ENCODE data around the gene C1GALT1C1L. TPM values are rescaled to one million over a fixed set of nuclear protein-coding genes. Genes with fewer than 3 reads are reported as not detected.
"Not testable (repeated sequence)": the region's sequence is repeated elsewhere in the genome, so short reads cannot be mapped to it uniquely, and the experiment has no call there.

Gene C1GALT1C1L
- total RNA-seq = not detected in 2 replicates

DNA sequence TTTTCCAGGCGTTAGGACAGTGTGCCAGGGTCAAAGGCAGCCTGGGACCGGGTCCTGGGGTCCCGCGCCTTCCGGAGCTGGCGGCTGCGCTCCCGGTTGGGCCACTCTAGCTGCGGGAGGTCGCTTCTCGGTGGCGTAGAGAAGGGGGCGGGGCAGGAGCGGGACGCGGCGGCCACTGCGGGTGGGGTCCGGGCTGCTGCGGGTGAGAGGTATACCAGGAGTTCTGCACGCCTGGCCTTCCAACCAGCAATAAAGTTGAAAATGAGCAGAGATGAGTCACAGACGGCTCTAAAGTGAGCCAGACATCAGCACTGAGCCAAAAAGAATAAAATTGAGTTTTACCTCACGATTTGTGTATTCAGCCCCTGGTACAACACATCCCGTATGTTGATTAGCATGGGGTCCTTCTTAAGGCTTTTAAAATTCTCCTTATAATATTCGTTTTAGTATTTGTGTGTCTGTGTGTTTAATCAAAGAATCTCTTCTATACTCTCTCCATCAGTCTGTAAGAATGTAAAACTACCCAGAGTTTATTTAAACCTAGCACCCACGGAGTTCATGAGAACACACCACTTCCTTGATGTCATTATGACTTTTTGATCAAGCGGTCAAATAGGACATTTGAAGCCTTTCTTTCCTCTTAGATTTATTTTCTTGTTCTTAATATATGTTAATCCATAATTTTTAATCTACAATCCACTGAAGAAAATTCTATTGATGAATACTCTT, at the start of gene C1GALT1C1L:
Gene C1GALT1C1L, minus strand, starts transcription at position 108 of the 729 bp plus-strand sequence. Its CDS starts 107 bp downstream, at position 1.
- DNase-seq (ENCODE audit: low read depth in 2 of 2) = peak; percentile 17

DNA sequence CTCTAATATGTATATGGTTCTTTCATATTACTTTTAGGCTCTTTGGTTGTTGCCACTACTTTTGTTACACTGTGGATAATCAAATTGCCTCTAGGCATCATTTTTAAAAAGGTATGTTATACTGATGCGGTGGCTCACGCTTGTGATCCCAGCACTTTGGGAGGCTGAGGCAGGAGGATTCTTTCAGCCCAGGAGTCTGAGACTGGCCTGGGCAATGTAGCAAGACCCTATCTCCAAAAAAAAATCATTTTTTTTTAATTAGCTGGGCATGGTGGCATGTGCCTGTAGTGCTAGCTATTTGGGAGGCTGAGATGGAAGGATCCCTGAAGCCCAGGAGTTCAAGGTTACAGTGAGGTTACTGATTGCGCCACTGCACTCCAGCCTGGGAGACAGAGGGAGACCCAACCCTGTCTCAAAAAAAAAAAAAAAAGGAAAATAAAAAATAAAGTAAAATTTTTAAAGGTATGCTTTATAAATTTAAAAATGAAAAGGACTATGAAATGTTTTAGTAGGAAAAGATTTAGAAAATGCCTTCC, 49.5 kb upstream of the C1GALT1C1L start:
- no peak for DNase-seq (ENCODE audit: low read depth in 2 of 2)

DNA sequence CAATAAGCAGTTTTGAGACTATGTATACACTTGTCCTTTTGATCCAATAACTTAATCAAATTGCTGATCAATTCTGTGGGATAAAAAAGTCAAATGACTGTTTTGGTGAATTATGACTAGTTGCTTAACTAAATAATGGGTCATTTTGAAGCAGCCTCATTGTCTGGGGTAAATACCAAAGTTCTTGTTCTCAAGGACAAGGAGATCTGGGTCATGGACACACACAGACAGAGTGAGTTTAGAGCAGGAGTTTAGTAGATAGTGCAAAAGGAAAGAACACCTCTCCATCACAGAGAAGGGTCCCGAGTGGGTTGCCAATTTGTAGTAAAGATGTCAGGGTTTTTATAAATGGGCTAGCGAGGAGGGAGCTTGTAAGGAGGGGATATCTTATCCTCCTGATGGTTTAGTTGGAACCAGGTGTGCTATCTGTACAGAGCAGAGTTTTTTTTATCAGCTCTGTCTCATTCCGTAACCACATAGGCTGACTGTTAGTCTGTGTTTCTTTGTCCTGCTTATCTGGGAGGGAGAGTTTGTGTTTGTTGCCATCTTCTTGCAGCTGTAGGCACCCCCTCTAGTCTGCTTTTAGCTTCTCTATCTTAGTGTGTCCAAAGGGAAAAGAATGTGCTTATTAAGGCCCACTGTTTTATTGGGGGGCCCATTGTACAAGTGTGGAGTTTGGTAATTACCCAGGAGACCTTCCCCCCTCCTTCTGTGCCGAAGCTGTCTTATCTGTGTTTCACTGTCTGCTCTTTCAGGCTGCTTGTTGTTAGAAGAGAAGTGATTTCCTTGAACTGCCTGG, 48.7 kb upstream of the C1GALT1C1L start:
- no peak for DNase-seq (ENCODE audit: low read depth in 2 of 2)

DNA sequence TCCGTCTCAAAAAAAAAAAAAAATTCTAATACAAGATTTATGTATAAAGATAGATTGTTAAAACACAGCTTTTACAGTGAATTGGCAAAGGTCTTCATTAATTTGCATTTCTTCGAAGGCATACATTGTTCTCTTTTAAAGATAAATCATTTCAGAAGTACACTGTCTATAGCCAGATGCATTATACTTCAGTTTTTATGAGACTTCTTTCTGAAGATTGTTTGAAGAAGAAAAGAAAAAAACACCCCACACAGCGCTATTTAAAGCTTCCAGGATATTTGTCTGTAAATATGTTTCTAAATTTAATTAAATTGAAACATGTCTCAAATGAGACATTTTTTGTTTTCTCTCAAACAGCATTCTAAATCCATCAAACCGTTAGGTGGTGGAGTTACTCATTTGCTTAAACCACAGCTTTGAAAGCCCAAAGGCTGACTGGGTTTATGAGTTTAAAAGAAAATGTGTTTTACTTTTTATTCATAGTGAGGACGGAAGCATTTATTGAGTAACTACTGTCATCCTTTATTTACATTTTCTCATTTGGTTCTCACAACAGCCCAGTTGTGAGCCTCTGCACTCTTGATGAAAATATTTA, 42.4 kb upstream of the C1GALT1C1L start:
- no peak for DNase-seq (ENCODE audit: low read depth in 2 of 2)

DNA sequence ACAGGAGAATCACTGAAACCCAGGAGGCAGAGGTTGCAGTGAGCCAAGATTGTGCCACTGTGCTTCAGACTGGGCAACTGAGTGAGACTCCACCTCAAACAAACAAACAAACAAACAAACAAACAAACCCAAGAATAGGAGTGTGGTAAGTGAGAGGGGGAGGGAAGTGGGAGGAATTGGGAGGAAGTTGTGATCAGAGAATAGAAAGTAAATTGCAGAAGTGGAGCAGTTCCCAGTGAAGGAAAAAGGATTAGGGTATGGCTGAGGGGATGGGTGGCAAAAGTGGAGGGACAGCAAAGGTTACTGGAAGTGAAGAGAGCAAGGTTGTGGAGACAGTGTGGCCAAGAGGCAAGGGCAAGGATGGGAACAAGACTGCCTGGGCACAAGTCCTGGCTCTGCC, 41.1 kb upstream of the C1GALT1C1L start:
- no peak for DNase-seq (ENCODE audit: low read depth in 2 of 2)

DNA sequence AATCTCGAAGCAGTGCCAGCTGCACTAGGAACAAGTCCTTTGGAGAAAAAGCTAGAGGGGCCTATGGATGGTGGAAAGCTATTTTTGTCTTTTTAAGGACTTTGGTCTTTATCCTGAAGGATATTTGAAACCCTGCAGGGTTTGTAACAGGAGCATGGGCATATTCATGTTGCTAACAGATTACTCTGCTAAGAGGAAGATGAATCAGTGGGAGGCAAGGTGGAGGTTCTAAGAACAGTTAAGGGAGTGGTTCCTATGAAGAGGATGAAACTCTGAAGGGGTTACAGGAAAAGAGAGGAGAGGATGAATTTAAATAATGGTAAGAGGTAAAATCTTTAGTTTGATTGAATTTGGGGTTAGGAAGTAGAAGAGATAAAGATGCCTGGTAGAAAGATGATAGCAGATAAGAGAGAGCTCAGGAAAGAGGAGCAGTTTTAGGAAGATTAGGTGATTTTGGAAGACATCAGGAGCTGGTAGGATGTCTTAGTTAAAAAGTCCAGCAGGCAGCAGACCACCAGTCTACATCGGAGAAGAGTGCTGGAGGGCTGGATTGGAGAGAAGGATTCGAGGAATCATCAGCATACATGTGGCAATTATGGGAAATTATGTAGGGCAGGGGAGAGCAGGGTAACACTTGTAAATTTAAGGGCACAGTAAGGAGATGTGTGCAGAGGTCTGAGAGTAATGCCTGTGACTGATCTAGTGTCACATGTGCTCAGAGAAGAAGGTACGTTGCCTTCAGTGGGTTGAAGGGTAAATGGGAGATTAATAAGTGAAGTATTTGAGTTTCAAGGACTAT, 39.3 kb upstream of the C1GALT1C1L start:
- DNase-seq (ENCODE audit: low read depth in 2 of 2) = peak in 1 of 2 donors; percentile 5

DNA sequence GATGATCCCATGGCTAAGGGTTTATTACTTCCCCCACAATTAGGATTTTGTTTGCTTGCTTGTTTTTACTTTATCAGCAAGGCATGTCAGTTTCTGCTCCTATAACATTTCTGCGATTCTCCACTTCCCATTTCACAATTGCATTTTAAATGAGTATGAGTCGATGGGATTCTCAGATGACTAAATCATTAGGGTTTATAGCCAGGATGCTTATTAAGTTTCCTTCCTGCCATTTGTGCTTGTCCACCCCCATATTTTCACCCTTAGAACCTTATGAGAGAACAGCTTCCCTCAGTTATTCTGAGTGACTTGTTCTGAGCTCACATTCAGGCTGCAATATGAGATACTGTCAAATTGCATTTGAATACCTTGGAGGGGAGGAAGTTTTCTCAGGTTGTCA, 37.9 kb upstream of the C1GALT1C1L start:
- DNase-seq (ENCODE audit: low read depth in 2 of 2) = peak in 1 of 2 donors; percentile 77

DNA sequence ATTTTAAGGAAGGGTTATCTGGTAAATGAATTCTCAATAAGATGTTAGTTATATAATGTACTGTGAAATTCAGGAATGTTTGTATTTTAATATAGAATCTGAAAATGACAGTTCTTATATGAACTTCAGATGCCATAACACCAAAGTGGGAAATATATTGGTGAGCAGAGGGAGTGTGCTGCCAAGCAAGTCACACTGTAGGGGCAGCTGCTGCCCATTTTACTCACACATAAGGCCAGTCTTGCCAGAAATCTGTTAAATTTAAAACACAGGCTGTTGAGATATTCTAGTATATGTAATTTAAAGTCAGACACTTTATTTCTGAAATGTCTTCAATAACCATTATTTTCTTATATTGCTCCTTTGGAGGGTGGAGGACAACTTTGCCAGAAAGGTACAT, 34.6 kb upstream of the C1GALT1C1L start:
- DNase-seq (ENCODE audit: low read depth in 2 of 2) = no peak

DNA sequence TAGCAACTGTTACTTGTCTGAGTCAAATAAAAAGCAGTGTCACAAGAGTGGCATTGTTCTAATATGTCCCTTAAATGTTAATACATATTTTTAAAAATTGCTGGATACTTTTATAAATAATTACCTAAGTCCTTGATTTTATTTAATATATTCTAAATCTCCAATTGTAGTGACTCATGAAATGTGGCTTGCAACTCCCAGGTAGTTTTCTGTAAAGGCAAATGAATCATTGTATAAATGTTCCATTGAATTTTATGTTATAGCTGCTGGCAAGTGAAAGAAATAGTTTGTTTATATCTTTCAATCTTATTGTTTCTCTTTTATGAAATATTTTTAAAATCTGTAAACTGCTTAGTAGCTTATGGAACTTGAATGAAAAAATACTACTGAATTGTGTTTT, 32.7 kb upstream of the C1GALT1C1L start:
- DNase-seq (ENCODE audit: low read depth in 2 of 2) = peak in 1 of 2 donors; percentile 14

DNA sequence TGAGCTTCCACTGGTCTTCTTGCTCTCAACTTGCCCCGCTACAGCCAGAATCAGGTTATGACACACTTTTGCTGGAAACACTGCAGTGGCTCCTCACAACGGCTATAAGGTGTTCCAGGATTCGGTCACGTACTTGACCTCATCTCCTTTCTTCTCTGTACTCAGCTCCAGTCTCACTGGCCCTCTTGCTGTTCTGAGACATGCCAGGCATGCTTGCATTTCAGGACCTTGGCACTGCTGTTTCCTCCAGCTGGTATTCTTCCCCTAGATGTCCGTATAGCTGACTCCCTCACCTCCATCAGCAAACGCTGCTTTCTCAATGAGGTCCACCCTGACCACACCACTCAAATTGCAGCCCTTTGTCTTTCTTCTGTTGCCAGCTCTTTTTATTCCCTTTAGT, 31.9 kb upstream of the C1GALT1C1L start:
- DNase-seq (ENCODE audit: low read depth in 2 of 2) = peak in 1 of 2 donors; percentile 2

DNA sequence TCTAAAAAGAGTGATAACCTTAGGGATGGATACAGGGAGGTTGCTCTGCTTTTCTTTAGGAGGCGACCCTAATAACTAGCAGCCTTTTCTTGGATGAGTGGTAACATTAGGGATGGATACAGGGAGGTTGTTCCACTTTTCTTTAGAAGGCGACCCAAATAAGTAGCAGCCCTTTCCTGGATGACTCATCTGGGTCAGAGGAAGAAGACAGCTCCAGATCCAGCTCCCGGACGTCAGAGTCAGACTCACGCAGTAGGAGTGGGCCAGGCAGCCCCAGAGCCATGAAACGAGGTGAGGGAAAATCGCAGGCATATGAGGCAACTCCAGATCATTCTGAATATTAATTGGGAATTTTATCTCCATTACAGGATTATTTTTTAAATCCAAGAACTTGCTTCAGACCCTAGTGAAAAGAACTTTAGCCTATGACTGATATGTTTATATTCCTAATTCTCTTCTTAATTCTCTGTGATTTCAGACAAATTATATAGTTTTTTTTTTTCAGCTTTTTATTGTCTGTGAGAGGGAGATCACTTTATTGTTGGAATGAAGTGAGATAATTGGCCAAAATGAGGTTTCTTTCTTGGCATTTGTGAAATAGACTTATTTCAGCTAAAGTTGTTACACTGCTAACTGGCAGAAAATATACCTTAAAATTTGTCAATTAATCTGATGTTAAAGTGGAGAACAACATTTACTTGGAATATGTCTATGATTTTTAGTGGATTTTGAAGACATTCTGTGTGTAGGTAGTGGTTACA, 31.2 kb upstream of the C1GALT1C1L start:
- peak in 1 of 2 donors; percentile 88 for DNase-seq (ENCODE audit: low read depth in 2 of 2)

DNA sequence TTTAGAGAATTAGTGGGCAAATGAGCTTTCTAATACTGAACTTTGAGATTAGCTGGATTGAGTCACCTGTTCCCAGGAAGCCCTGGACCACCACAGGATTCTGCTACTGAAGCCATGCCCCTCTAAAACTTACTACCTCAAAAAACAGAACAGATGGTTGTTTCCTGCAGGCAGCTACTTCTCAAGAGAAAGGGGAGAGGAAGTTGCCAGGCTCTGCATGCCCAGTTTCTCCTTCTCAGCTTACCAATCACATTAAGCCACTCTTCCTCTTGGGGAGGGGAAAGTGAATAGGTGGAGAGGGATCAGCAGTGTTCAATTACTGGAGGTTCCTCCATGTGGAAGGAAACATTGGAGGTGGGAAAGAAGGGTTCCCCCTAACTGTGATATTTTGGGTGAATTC, 24.9 kb upstream of the C1GALT1C1L start:
- no peak for DNase-seq (ENCODE audit: low read depth in 2 of 2)

DNA sequence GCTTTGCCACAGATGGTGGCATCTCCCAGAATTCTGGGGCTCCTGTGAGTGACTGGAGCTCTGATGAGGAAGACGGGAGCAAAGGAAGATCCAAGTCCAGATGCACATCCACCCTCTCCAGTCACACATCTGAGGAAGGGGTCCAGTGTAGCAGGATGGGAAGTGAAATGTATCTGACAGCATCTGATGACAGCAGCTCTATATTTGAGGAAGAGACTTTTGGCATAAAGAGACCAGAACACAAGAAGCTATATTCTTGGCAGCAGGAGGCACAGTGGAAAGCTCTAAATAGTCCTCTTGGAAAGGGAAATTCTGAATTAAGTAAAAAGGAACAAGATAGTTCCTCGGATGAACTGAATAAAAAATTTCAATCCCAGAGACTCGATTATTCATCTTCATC, 23.5 kb upstream of the C1GALT1C1L start:
- no peak for DNase-seq (ENCODE audit: low read depth in 2 of 2)

DNA sequence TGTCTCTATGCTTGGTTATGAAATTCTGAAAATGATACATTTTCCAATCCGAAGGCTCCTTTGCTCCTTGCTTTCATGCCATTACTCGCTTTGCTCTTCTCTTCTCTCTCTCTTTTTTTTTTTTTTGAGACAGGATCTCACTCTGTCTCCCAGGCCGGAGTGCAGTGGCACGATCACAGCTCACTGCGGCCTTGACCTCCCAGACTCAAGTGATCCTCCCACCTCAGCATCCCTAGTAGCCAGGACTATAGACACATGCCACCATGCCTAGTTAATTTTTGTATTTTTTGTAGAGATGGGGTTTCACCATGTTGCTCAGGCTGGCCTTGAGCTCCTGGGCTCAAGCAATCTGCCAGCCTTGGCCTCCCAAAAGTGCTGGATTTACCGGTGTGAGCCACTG, 21.9 kb upstream of the C1GALT1C1L start:
- not testable (repeated sequence) for DNase-seq (ENCODE audit: low read depth in 2 of 2)

DNA sequence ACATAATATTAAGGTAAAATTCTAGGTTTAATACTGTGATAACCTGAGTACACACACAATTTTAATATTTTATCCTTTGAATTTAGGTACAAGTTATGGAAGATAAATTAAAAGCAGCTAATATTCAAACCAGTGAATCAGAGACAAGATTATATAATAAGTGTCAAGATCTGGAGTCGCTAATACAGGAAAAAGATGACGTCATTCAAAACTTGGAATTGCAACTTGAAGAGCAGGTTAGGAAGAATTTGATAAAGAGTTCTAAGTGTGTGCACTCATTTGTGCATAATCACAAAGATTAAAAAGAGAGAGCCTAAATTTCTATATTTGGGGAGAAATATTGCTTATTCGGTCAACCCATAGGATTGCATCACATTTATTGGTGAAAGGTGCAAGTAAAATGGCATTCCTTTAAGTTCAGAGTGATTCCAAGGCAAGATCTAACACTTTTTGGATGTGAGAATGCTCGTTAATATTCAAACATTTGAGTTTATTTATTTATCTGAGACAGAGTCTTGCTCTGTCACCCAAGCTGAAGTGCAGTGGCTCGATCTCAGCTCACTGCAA, 16.3 kb upstream of the C1GALT1C1L start:
- no peak for DNase-seq (ENCODE audit: low read depth in 2 of 2)

DNA sequence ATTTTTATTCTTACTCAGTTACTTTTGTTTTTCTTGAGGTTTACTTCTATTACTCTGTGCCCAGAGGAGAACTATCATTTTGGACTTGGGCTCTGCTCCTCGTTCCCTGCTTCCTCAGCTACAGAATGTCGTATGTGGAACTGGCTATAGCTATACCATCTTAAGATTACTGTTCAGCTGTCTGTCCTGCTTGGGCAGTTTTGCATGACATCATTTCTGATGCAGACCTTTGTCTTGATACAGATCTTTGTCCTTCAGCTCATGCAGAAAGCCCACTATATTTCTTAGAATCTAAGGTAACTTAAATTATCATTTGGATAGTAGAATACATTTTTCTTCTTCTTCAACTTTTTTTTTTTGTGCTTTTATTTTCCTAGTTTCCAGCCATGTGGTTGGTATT, 13.8 kb upstream of the C1GALT1C1L start:
- DNase-seq (ENCODE audit: low read depth in 2 of 2) = no peak

DNA sequence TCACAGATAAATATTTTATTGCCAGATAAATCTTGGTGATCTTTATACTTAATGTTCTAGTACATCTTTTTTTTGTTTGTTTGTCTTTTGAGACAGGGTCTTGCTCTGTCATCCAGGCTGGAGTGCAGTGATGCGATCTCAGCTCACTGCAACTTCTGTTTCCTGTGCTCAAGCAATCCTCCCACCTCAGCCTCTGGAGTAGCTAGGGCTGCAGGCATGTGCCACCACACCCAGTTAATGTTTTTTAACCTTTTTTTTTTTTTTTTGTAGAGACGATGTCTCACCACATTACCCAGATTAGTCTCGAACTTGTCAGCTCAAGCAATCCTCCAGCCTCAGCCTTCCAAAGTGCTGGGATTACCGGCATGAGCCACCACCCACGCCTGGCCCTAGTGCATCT, 9.1 kb upstream of the C1GALT1C1L start:
- DNase-seq (ENCODE audit: low read depth in 2 of 2) = no peak

DNA sequence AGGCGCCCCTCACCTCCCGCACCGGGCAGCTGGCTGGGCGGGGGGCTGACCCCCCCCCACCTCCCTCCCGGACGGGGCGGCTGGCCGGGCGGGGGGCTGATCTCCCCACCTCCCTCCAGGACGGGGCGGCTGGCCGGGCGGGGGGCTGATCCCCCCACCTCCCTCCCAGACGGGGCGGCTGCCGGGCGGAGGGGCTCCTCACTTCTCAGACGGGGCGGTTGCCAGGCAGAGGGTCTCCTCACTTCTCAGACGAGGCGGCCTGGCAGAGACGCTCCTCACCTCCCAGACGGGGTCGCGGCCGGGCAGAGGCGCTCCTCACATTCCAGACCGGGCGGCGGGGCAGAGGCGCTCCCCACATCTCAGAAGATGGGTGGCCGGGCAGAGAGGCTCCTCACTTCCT, 1.6 kb upstream of the C1GALT1C1L start:
- DNase-seq (ENCODE audit: low read depth in 2 of 2) = not testable (repeated sequence)

DNA sequence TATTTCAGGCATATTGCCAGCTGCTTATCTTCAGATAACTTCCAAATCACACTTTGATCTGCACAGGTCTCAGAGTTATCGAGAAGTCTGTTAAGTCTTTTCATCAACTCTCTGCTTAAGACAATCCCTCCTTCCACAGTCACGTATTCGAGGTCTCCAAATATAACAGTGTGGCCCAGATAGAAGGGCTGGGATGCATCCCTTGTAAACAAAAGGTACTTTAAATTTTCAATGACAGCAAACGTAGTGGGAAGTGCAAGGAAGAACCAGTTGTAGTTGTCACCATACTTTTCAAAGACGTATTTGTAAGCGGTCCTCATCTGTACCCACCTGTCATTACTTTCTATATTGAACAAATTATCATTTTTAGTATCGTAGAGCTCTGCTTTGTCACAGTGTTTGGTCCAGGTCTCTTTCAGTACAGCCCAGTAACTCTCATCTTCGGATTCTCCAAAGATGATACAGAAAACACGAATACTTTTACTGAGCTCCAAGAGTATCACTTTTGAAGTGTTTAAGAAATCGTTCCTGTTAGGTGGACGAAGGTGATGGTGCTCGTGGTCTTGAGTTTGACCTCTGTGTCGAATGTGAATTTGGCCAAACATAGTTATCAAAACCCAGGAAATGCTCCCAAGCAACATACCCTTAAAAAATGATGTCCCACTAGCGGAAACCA, 445 bp downstream of the C1GALT1C1L start:
- no peak for DNase-seq (ENCODE audit: low read depth in 2 of 2)

DNA sequence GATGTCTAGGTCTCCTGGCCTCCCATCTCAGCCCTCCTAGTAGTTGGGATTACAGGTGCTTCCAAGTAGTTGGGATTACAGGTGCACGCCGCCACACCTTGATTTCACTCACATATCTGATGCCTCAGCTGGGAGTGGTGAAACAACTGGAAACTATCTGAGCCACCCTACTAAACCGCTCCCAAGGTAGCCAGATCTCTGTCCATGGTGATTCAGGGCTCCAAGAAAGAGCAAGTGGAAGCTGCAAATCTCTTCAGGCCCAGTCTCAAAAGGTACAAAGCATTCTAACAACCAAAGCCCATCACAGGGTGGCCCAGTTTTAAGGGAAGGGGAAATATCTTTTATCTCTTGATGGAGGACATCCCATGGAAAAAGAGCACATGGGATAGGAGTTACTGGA, 19.0 kb downstream of the C1GALT1C1L start:
- DNase-seq (ENCODE audit: low read depth in 2 of 2) = no peak

Data from lung microvascular endothelial cell (primary cell).